Forelimb muscle (tissue), 1 donor: ENCODE results near the gene SUPT3H. TPM values are rescaled to one million over a fixed set of nuclear protein-coding genes. Genes with fewer than 3 reads are reported as not detected.
"Not testable (repeated sequence)": the region's sequence is repeated elsewhere in the genome, so short reads cannot be mapped to it uniquely, and the experiment has no call there.

Experiments used
- DNase-seq: peaks from one replicate; pipeline ENCODE4 v3.0.0-alpha.2; 2013; ENCODE audit warnings: low read depth
- polyA plus RNA-seq: library from polyadenylated mRNA; unstranded; fragments of 120-200 nt; gene quantifications from one replicate; pipeline ENCODE4 v1.2.1, GENCODE V29; 2013; ENCODE audit not compliant: insufficient read length

SUPT3H gene
- polyA plus RNA-seq, 1 donor: 10.8 TPM

DNA sequence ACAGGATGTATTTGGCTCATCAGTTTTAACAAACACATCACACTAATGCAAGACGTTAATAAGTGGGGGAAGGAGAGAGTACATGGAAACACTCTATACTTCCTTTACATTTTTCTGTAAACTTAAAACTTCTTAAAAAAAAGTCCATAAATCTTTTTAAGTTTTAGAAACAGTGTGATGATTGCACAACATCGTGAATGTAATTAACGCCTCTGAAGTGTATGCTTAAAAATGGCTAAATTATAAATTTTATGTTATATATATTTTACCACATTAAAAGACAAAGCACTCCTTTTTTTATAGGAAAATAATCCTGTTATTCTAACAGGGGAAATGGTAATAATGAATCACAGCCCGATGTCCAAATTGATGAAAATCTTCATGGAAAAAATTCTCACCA, 193.7 kb downstream of the SUPT3H start:
- no peak for DNase-seq

DNA sequence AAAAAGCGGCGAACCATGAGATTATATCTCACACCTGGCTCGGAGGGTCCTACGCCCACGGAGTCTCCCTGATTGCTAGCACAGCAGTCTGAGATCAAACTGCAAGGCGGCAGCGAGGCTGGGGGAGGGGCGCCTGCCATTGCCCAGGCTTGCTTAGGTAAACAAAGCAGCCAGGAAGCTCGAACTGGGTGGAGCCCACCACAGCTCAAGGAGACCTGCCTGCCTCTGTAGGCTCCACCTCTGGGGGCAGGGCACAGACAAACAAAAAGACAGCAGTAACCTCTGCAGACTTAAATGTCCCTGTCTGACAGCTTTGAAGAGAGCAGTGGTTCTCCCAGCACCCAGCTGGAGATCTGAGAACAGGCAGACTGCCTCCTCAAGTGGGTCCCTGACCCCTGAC, 201.4 kb downstream of the SUPT3H start:
- not testable (repeated sequence) for DNase-seq

DNA sequence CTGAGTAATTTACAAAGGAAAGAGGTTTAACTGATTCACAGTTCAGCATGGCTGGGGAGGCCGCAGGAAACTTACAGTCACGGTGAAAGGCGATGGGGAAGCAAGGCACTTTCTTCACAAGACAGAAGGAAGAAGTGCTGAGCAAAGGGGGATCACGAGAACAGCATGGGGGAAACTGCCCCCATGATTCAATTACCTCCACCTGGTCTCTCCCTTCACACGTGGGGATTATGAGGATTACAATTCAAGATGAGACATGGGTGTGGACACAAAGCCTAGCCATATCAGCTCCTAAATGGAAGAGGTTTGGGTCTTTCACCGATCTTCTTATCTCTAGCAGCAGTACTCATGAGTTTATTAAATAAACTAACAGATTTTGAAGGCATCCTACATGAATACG, 202.5 kb downstream of the SUPT3H start:
- no peak for DNase-seq

DNA sequence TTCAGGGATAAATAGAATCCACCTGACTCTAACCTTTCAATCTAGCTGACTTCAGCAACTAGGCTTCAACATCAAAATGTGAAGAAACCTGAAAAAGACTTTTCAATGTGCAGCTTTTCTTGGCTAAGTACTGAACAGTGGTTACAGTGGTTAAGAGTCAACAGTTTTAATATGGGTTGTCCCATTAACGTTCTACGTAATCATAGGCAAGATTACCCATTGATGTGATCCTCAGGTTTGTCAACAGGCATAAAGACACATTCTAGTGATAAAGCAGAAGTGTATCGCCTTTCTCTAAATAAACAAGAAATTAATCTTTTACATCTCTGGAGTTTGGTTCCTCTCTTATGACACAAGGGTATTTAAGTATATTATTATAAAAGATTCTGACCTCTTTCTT, 203.7 kb downstream of the SUPT3H start:
- DNase-seq: no peak

GRCh38 chr6:45171380-45171779, 206.4 kb downstream of the SUPT3H start:
- no peak for DNase-seq

GRCh38 chr6:45170309-45170708, 207.4 kb downstream of the SUPT3H start:
- DNase-seq: no peak

GRCh38 chr6:45169815-45170214, 207.9 kb downstream of the SUPT3H start:
- DNase-seq: no peak

GRCh38 chr6:45163952-45164766, 213.6 kb downstream of the SUPT3H start:
- DNase-seq: no peak

DNA sequence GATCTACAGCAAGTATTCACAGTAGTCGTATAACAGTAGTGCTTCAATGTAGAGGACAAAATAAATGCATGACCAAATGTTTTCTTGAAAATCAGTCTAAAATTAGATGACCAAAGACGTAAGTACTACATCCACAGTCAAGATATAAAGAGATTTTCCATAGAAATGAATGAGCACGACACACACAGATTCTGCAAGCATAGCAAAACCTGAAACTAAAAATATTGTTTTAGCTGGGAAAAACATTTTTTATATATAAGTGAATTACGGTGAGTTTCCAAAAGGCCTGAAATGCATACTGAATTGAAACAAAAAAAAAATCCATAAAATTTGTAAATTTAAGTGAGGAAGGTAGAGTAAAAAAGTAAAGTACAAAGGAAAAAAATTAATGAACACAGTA, 217.4 kb downstream of the SUPT3H start:
- DNase-seq: no peak

DNA sequence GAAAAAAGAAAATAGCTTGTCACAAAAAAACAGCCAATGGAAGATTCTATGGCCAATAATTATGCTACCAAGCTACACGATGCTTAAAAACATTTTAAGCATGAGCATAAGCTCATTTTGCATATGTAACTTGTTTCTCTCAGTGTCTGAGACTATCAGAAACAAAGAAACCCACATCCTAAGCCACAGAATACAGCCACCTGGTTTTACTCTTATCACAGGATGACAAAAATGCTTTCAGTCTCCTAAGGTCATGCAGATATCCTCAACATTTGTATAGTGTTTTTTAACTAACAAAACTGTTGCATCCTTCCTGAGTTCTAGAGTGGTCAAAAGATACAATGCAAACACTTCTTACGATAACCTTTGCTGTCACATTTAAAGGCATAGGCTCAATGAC, 221.7 kb downstream of the SUPT3H start:
- DNase-seq: no peak

GRCh38 chr6:45155341-45155894, 222.3 kb downstream of the SUPT3H start:
- DNase-seq: no peak

DNA sequence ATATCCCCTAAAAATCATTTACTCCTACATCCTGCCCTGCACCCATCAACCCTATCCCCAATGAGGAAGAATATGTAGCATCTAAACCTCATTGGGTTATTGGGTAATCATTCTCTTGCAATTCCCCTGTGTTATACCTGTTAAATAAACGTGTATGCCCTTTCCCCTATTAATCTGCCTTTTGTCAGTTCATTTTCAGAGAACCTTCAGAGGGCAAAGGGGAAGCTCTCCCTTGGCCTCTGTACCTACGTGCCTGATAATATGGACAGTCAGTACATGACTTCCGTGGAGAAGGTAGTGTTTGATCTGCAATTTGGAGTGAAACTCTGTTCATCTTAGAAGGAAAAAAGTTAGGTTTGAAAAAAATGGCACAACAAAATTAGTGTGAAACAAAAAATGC, 223.1 kb downstream of the SUPT3H start:
- DNase-seq: no peak

- DNase-seq: no peak
Observed at GRCh38 chr6:45148711-45149341, 228.9 kb downstream of the SUPT3H start.

- DNase-seq: no peak
Observed at GRCh38 chr6:45148278-45148677, 229.5 kb downstream of the SUPT3H start.

DNA sequence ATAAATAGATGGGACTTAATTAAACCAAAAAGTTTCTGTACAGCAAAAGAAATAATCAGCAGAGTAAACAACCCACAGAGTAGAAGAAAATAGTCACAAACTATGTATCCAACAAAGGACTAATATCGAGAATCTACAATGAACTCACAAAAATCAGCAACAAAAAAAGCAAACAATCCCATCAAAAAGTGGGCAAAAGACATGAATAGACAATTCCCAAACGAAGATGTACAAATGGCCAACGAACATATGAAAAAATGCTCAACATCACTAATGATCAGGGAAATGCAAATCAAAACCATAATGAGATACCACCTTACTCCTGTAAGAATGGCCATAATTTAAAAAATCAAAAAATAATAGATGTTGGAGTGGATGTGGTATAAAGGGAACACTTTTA, 232.1 kb downstream of the SUPT3H start:
- DNase-seq: not testable (repeated sequence)

DNA sequence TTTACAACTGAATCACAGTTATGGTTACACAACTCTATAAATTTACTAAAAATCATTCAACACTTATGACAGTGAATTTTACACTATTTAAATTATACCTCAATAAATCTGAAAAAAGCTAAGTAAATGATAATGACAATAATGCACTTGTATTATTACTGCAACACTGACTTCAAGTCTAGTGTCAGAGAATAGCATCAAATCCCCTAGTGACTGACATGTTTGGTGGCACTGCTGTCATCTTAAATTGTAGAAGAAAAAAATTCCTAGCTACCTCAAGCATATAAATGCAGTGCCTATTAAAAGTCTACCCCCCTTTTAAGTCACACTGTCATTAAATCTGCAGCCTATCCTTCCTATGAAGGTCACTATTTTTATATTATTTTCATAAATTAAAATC, 239.0 kb downstream of the SUPT3H start:
- DNase-seq: no peak

DNA sequence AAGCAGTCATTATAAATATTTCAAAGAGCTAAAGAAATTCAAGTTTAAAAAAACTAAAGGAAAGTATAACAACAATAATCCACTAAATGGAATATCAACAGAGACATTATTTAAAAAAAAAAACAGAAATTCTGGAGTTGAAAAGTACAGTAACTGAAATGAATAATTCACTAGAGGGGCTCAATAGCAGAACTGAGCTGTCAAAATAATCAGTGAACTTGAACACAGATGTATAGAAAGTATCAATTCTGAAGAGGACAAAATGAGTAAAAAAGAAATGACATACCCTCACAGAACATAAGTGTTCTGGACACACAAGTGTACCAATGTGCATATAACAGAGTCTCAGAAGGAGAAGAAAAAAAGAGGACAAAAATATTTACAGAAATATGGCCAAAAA, 241.2 kb downstream of the SUPT3H start:
- no peak for DNase-seq

DNA sequence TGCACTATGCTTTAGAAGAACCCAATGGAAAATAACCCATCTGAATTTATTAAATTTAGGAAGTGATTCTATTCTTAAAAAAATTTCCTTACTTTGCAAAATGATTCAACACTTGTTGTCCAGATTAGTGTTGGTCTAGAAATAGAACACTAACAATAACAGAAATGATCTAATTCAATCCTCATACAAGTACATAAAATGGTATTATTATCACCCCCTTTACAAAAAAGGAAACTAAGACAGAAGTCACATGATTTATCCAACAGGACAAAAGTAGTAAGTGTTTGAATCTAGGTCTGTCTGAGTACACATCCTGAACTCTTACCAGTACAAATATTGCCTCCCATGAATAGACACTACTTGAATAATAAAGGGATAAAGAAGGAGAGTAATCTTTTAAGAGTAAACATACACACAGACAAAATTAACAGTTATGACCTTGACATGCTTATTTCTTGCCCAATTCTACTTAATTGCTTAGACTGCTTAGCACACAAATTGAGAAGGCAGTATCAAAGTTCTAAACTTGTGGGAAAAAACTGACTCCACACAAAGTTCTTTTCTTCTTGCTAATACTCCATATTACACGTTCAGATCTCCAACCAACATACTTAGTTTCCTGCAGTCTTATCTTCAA, 245.0 kb downstream of the SUPT3H start:
- no peak for DNase-seq

DNA sequence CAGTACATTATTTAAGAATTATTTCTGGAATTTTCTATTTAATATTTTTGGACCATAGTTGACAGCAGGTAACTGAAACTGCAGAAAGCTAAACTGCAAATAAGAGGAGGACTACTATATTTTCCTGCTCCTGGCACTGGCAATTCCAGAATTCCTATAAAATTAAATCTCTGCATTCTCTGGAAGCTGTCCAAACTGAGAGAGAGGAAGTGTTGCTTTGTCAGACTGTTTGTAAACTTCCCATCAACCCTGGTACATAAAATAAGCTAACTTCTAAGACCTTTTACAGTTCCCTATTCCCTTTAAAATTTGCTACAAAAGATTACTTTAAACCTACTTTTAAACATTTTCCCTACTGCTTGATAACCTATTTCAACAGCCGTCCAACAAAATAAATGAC, 245.7 kb downstream of the SUPT3H start:
- no peak for DNase-seq

DNA sequence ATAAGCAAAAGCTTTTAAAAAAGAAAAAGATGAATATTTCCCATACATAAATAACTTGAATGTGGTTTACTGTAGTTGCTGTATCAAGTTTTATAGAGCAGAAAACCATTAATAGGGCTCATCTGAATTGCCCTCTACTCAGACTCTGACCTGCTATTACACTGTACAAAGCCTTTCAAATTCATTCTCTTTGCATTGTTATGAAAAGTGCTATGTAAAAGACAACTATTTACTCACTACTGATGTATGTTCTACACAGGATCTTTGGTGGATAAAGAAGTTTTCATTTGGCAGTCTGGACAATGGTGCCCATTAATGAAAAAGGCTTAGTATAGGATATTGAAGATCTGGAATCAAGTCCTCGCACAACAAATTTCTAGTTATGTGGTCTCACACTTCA, 248.7 kb downstream of the SUPT3H start:
- no peak for DNase-seq

DNA sequence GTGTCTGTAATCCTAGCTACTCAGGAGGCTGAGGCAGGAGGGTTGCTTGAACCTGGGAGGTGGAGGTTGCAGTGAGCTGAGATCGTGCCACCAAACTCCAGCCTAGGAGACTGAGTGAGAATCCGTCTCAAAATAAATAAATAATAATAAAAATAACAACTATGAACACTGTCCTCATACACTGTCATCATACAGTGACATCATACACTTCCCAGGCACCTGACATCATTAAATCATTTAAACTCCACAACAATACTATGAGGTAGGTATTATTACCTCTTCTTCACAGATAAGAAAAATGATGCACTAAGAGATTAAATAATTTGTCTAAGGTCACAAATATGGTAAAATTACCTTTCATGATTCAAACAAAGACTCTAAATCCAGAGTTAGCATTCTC, 250.5 kb downstream of the SUPT3H start:
- no peak for DNase-seq

DNA sequence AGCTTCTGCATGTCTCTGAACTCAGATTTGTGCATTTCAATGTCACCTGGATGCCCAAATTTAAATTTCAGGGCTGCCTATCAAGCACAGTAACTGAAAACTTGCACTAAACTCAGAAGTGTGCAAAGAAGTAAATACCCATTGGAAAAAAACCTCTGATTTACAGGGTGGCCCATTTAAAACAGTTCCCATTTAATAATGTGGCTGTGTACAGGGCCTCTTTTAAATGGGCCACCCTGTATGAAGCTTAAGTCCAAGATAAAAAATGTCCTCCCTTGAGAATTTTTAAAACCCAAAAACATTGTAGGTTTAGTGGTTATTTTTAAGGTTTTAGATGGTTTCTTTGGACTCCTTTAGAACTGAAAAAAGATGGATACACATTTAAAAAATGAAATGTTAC, 251.7 kb downstream of the SUPT3H start:
- DNase-seq: no peak

GRCh38 chr6:45123023-45123422, 254.7 kb downstream of the SUPT3H start:
- no peak for DNase-seq
